Inferior parietal cortex (tissue), 1 donor: ENCODE data around the gene LNX1.
"Not testable (repeated sequence)": the region's sequence is repeated elsewhere in the genome, so short reads cannot be mapped to it uniquely, and the experiment has no call there.

Experiments used
- DNase-seq: peaks from one replicate; pipeline ENCODE4 v3.0.0-alpha.2; 2016; ENCODE audit errors: extremely low spot score

Gene LNX1

GRCh38 chr4:53465281-53465680 lies 126.0 kb downstream of the LNX1 start:
- DNase-seq, result no peak

- no peak for DNase-seq
Measured at GRCh38 chr4:53463340-53463739, 127.9 kb downstream of the LNX1 start.

- DNase-seq, result no peak
Measured at GRCh38 chr4:53461244-53461643, 130.0 kb downstream of the LNX1 start.

DNA sequence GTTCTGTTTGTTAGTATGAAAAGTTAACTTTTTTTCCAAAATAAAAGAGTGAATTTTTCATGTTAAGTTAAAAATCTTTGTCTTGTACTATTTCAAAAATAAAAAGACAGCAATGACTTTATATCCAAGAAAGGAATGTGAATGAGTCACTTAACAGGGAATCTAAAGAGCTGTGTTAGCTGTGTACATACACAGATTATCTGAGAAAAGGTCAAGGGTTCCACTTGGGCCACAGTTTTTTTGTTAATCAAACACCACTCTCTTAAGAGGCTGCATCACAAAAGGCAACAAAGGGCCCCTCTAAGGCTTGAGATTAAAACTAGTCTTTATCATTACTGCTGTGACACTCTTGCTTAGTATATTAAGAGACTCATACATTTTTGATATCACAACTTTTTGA lies 131.7 kb downstream of the LNX1 start:
- no peak for DNase-seq

GRCh38 chr4:53456178-53456577 lies 135.1 kb downstream of the LNX1 start:
- no peak for DNase-seq

DNA sequence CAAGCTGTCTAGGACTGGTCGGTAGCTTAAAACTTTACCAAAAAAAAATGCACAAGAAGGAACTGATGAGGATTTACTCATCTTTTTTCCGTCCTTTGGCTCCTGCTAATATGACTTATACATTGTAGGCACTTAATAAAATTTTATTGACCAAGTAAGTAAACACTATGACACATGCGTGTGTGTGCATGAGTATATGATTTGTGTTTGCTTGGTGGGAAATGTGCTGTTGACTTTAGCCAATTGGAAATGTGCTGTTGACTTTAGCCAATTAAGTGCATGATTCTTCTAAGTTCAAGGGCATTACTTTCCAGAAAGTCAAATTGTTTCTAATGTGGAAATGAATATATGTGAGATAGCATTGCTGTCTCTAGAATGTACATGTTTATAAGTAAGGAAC lies 135.5 kb downstream of the LNX1 start:
- no peak for DNase-seq

- DNase-seq, result no peak
Measured at GRCh38 chr4:53453385-53453784, 137.9 kb downstream of the LNX1 start.

- DNase-seq, result no peak
Measured at GRCh38 chr4:53450773-53451172, 140.5 kb downstream of the LNX1 start.

- no peak for DNase-seq
Measured at GRCh38 chr4:53444954-53445353, 146.3 kb downstream of the LNX1 start.

DNA sequence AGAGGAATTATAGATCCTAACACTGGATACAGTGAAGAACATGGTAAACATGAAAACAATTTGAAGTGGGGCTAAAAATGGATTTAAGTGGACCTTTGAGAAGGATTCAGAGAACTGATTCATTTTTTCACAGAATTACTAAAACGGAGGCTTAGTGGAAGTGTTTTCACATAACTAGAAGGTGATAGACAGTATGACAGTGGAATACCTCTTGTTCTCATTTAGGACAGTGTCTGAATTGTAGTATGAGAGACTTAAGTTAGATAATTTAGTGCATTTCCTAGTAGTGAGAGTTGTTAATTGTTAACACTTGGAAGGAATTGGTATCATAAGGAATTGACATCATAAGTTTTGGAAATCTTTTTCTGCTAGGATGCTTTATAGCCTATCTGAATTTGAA lies 149.7 kb downstream of the LNX1 start:
- DNase-seq, result no peak

DNA sequence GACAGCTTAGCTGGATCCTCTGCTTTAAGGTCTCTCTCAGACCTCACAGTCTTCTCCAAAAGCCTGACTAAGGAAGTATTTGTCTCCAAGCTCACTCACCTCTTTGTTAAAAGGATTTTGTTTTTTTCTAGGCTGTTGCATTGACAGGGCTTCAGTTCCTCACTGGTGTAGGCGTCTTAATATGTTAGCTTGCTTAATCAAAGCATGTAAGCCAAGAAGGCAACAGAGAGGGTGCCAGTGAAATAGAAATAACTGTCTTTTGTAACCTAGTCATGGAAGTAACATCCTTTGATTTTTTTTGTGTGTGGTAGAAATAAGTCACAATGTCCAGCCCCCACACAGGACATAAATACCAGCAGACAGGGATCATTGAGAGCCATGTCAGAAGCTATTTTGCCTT lies 155.0 kb downstream of the LNX1 start:
- no peak for DNase-seq

DNA sequence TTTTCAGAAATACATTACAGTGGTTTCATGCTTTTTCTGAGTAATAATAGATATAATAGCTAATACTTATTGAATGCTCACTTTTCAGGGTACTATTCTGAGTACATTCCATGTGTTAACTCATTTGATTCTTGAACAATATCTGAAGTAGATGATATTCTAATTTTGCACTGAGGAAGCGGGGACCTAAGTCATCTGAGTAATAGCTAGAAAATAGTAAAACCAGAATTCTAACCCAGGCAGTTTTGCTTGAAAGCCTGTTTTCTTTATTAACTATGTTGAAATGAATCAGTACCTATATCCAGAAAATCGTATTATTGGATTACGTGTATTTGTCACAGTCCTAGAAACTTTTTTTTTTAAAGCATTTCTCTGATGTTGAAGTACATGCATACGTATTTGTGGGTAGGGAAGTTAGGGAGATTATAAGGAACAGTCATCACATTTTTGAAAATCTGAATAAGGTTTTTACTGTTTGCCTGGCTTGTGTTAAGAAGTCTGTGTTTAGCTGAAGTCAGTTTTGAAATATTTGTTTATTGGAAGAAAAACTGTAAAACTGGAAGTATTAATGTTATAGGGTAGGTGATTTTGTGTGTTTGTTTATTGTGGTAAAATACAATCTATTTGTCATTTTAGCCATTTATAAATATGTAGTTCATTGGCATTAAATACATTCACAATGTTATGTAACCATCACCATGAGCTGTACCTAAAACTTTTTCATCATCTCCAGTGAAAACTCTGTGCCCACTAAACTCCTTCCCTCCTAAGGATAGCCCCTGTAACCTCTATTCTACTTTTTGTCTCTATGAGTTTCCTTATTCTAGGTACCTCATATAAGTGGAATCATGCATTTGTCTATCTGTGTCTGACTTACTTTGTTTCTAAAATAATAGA lies 158.5 kb downstream of the LNX1 start:
- DNase-seq, result no peak

DNA sequence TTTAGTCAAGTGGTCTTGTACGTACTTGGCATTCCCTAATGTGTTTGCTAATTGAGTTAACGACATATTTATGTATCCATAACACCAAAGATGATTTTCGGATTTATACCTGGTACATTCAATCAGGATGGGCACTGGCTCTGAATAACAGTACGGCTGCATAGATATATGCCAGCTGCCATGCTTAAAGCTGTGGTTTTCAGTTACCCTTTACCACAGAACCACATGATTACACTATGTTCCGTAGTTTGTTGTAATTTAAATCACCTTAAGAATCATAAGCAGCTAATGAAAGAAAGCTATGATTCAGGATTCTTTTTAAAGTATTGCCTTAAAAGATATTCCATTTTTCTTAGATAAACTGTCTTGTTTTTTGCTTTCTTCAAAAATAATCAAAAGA lies 160.2 kb downstream of the LNX1 start:
- DNase-seq, result no peak

DNA sequence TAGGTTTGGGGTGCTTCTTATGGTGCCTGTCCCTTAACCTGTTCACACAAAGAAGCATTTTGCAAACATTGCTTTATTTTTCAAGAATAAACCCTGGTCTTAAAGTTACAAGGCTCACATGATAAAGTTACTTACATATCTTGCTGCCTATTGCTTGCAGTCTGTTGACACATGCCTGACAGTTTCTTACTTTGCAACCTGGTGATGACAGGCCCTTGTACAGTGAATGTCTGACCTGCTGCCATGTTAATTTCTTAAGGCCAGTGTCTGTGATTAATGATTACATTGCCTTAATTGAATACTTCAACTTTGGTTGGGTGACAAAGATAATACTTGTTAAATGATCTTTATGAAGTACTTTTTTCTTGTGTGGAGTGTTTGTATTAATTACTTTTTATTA lies 163.9 kb downstream of the LNX1 start:
- DNase-seq, result no peak

DNA sequence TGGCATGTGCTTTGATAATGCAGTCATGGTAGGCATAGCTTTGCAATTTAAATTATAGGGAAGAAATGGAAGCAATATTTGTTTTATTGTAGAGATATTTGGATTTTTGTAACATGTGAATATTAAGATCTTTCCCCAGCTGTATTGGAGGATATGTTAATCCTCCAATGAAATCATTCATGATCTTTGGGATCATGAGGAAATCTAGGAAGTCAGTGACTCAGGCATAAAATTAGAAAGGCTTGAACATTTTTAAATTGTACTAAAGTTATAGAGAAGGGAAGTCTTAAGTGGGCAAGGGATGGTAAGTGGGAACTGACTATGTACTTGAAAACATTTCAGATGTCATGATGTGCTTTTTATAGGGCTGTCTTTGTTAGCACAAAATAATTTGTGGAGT lies 167.0 kb downstream of the LNX1 start:
- DNase-seq, result no peak

DNA sequence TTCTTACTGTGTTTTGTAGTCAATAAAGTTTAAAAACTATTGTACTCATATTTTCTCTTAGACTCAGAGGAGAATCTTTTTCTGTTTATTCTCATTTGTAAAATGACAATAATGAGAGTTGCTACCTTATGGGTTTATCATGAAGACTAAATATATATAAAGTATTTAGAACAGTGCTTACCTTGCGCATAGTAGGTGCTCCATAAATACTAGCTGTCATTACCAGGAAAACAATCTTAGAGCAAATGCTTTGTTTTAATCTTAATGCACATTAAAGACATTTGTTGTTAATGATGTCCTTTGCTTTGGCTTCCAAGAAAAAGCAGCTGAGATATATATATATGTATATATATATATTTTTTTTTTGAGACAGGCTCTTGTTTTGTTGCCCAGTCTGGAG lies 168.9 kb downstream of the LNX1 start:
- no peak for DNase-seq

DNA sequence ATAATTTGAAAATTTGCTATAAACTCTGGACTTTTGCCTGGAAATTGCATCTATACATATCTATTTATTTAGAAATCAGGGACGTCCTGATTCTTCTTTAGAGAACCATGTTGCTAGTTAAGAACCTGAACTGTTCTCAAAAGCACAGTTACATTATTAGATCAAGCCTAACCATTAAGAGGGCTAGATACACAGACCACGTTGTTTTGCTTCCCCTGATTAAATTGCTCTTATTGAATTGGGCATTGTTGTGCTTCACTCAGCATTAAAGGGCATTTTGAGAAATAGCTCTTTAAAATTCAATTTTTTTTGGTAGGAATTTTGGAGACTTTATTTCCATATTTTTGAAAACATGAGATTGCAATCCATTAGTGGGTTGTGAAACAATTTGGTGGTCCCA lies 169.5 kb downstream of the LNX1 start:
- DNase-seq, result no peak

- DNase-seq, result no peak
Measured at GRCh38 chr4:53419208-53419607, 172.1 kb downstream of the LNX1 start.

DNA sequence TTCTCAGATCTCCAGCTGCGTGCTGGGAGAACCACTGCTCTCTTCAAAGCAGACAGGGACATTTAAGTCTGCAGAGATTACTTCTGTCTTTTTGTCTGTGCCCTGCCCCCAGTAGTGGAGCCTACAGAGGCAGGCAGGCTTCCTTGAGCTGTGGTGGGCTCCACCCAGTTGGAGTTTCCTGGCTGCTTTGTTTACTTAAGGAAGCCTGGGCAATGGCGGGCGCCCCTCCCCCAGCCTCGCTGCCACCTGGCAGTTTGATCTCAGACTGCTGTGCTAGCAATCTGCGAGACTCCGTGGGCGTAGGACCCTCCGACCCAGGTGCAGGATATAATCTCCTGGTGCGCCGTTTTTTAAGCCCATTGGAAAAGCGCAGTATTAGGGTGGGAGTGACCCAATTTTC lies 181.8 kb downstream of the LNX1 start:
- DNase-seq, result not testable (repeated sequence)
